GM21447 (cell line): ENCODE results near the gene ARIH2.

Experiments used
- ATAC-seq: cut with Tn5 transposase; IDR thresholded peaks from one replicate; pipeline ENCODE4 v1.9.1; 2021; ENCODE audit not compliant: unreplicated experiment

Gene ARIH2

GRCh38 chr3:49034650-49035049 is 116.0 kb downstream of the ARIH2 start:
- ATAC-seq, result no peak

GRCh38 chr3:49035281-49035680 is 116.6 kb downstream of the ARIH2 start:
- no peak for ATAC-seq
